Measurements from ENCODE around the gene NTRK2.

DNA sequence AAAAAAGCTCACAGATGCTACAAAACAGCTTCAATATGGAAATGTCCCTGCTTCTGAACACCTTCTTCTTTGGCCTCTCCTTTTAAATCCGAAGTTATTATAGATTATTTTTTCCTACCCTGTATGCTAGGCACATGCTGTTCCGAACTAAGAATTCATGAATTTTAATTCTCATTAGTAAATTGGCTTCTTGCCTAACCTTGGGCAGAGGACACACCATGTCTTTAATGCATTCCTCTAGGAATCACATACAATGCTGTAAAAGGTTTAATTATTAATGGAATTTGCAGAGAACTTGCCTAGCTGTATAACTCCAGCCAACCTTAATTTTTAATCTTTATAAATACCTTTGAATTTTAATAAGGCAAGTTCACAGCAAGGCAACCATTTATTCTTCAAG is 234.4 kb downstream of the NTRK2 start:
- TF ChIP-seq, protein P1, sequence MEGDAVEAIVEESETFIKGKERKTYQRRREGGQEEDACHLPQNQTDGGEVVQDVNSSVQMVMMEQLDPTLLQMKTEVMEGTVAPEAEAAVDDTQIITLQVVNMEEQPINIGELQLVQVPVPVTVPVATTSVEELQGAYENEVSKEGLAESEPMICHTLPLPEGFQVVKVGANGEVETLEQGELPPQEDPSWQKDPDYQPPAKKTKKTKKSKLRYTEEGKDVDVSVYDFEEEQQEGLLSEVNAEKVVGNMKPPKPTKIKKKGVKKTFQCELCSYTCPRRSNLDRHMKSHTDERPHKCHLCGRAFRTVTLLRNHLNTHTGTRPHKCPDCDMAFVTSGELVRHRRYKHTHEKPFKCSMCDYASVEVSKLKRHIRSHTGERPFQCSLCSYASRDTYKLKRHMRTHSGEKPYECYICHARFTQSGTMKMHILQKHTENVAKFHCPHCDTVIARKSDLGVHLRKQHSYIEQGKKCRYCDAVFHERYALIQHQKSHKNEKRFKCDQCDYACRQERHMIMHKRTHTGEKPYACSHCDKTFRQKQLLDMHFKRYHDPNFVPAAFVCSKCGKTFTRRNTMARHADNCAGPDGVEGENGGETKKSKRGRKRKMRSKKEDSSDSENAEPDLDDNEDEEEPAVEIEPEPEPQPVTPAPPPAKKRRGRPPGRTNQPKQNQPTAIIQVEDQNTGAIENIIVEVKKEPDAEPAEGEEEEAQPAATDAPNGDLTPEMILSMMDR (conservative IDR thresholded peaks at IDR 0.05 in 1 of 2, IDR thresholded peaks at IDR 0.05 in 1 of 2; ENCODE audit: extremely low read depth in 1 of 2, insufficient read depth in 1 of 2, low read depth in 1 of 2, low read length in 2 of 2) = no peak
- TF ChIP-seq EZH2 (IDR thresholded peaks at IDR 0.05; ENCODE audit: borderline replicate concordance, low read length) = no peak

Measured in mammary epithelial cell (primary cell).